Measurements from ENCODE around the gene WWC1. TPM values are rescaled to one million over a fixed set of nuclear protein-coding genes. Genes with fewer than 3 reads are reported as not detected.

Gene WWC1
- polyA plus RNA-seq, 1 experiment, result 5.2 TPM

GRCh38 chr5:168409591-168410458 is 118.4 kb downstream of the WWC1 start:
- peak; percentile 46 for DNase-seq (ENCODE audit: low read depth, low spot score)
- Histone ChIP-seq H3K4me3 (ENCODE audit: low read depth, low read length) (no peak overlapping the region), H3K27me3 (ENCODE audit: control insufficient read depth, insufficient read depth, low read length) (no peaks in the 10 kb centered on the region), H3K9me3 (ENCODE audit: control insufficient read depth, insufficient read depth, low read length) (no peaks in the 10 kb centered on the region), H3K27ac (ENCODE audit: low read depth, low read length) (peak overlapping the region; percentile 61)
- no peak for TF ChIP-seq CTCF (IDR thresholded peaks at IDR 0.05; ENCODE audit: low read depth, low read length)
- ChIA-PET CTCF (interaction anchor here (0.9 to 3.6 kb wide), 3 partner anchors 9 to 141 kb away, joined by 3 to 21 read pairs (median 3); no protein-coding TSS in a partner anchor), POLR2A (interaction anchor here (0.8 kb wide), 1 partner anchor 114 kb away, joined by 3 read pairs; no protein-coding TSS in a partner anchor)

- H3K27ac ChIP-seq (ENCODE audit: low read depth, low read length), result no peak overlapping the region
- no peaks in the 10 kb centered on the region for H3K9me3 ChIP-seq (ENCODE audit: control insufficient read depth, insufficient read depth, low read length)
- ChIA-PET CTCF (interaction anchor here (0.5 to 1.2 kb wide), 2 partner anchors 14 to 75 kb away, joined by 3 to 4 read pairs; partner anchors contain the start of gene RARS1), POLR2A (no interaction called here)
- DNase-seq (ENCODE audit: low read depth, low spot score), result no peak
- no peaks in the 10 kb centered on the region for H3K27me3 ChIP-seq (ENCODE audit: control insufficient read depth, insufficient read depth, low read length)
- no peak overlapping the region for H3K4me3 ChIP-seq (ENCODE audit: low read depth, low read length)
- no peak for TF ChIP-seq CTCF (IDR thresholded peaks at IDR 0.05; ENCODE audit: low read depth, low read length)
Observed at GRCh38 chr5:168411871-168412270, 120.4 kb downstream of the WWC1 start.

GRCh38 chr5:168413062-168413461 is 121.6 kb downstream of the WWC1 start:
- CTCF ChIA-PET, result interaction anchor here (0.6 kb wide), 1 partner anchor 121 kb away, joined by 3 read pairs; no protein-coding TSS in a partner anchor

GRCh38 chr5:168413596-168413995 is 122.2 kb downstream of the WWC1 start:
- POLR2A ChIA-PET, result no interaction called here
- no peaks in the 10 kb centered on the region for H3K9me3 ChIP-seq (ENCODE audit: control insufficient read depth, insufficient read depth, low read length)
- no peaks in the 10 kb centered on the region for H3K27me3 ChIP-seq (ENCODE audit: control insufficient read depth, insufficient read depth, low read length)
- no peak for DNase-seq (ENCODE audit: low read depth, low spot score)
- TF ChIP-seq CTCF (IDR thresholded peaks at IDR 0.05; ENCODE audit: low read depth, low read length), result no peak
- CTCF ChIA-PET, result interaction anchor here (0.5 kb wide), 1 partner anchor 119 kb away, joined by 5 read pairs; no protein-coding TSS in a partner anchor
- H3K27ac ChIP-seq (ENCODE audit: low read depth, low read length), result no peak overlapping the region
- H3K4me3 ChIP-seq (ENCODE audit: low read depth, low read length), result no peak overlapping the region

More at GRCh38 chr5:168413062-168413461, 121.6 kb downstream of the WWC1 start:
- Histone ChIP-seq H3K27me3 (ENCODE audit: control insufficient read depth, insufficient read depth, low read length) (no peaks in the 10 kb centered on the region), H3K4me3 (ENCODE audit: low read depth, low read length) (no peak overlapping the region), H3K27ac (ENCODE audit: low read depth, low read length) (no peak overlapping the region), H3K9me3 (ENCODE audit: control insufficient read depth, insufficient read depth, low read length) (no peaks in the 10 kb centered on the region)
- POLR2A ChIA-PET, result no interaction called here
- no peak for DNase-seq (ENCODE audit: low read depth, low spot score)
- TF ChIP-seq CTCF (IDR thresholded peaks at IDR 0.05; ENCODE audit: low read depth, low read length), result no peak

GRCh38 chr5:168415401-168415800 is 124.0 kb downstream of the WWC1 start:
- no peak for DNase-seq (ENCODE audit: low read depth, low spot score)
- TF ChIP-seq CTCF (IDR thresholded peaks at IDR 0.05; ENCODE audit: low read depth, low read length), result no peak
- no peaks in the 10 kb centered on the region for H3K27me3 ChIP-seq (ENCODE audit: control insufficient read depth, insufficient read depth, low read length)

More at GRCh38 chr5:168415401-168415800, 124.0 kb downstream of the WWC1 start:
- H3K27ac ChIP-seq (ENCODE audit: low read depth, low read length), result no peak overlapping the region
- H3K4me3 ChIP-seq (ENCODE audit: low read depth, low read length), result no peak overlapping the region
- ChIA-PET POLR2A (no interaction called here), CTCF (no interaction called here)
- no peaks in the 10 kb centered on the region for H3K9me3 ChIP-seq (ENCODE audit: control insufficient read depth, insufficient read depth, low read length)
